Amniotic stem cell (primary cell): ENCODE data around the gene WDR33.

ENCODE experiments used
- DNase-seq: peaks from one replicate; lab custom pipeline; 2025; lab: John Stamatoyannopoulos, UW

The WDR33 gene

GRCh38 chr2:127763776-127764175 lies 47.2 kb downstream of the WDR33 start:
- peak; percentile 15 for DNase-seq

GRCh38 chr2:127762846-127763245 lies 48.1 kb downstream of the WDR33 start:
- DNase-seq = no peak

- DNase-seq = no peak
Measured at GRCh38 chr2:127762441-127762840, 48.5 kb downstream of the WDR33 start.

- DNase-seq = no peak
Measured at GRCh38 chr2:127759931-127760330, 51.0 kb downstream of the WDR33 start.

GRCh38 chr2:127754186-127754585 lies 56.8 kb downstream of the WDR33 start:
- no peak for DNase-seq

- no peak for DNase-seq
Measured at GRCh38 chr2:127753374-127753773, 57.6 kb downstream of the WDR33 start.

GRCh38 chr2:127749537-127749936 lies 61.4 kb downstream of the WDR33 start:
- peak; percentile 30 for DNase-seq

- DNase-seq = no peak
Measured at GRCh38 chr2:127747621-127748020, 63.4 kb downstream of the WDR33 start.

GRCh38 chr2:127743477-127744026 lies 67.4 kb downstream of the WDR33 start:
- DNase-seq = no peak

- no peak for DNase-seq
Measured at GRCh38 chr2:127740665-127741288, 70.2 kb downstream of the WDR33 start.

- no peak for DNase-seq
Measured at GRCh38 chr2:127739800-127740199, 71.2 kb downstream of the WDR33 start.

GRCh38 chr2:127737892-127738291 lies 73.1 kb downstream of the WDR33 start:
- no peak for DNase-seq

- no peak for DNase-seq
Measured at GRCh38 chr2:127735537-127736399, 75.2 kb downstream of the WDR33 start.

- no peak for DNase-seq
Measured at GRCh38 chr2:127735044-127735443, 75.9 kb downstream of the WDR33 start.

- DNase-seq = no peak
Measured at GRCh38 chr2:127733816-127734537, 77.0 kb downstream of the WDR33 start.

- DNase-seq = no peak
Measured at GRCh38 chr2:127733113-127733815, 77.7 kb downstream of the WDR33 start.

GRCh38 chr2:127726158-127726880 lies 84.7 kb downstream of the WDR33 start:
- DNase-seq = no peak

- no peak for DNase-seq
Measured at GRCh38 chr2:127722807-127723206, 88.2 kb downstream of the WDR33 start.

GRCh38 chr2:127721978-127722355 lies 89.0 kb downstream of the WDR33 start:
- no peak for DNase-seq

GRCh38 chr2:127721311-127721977 lies 89.5 kb downstream of the WDR33 start:
- no peak for DNase-seq
